PC-3 (cell line): ENCODE data around the gene MSI2. TPM values are rescaled to one million over a fixed set of nuclear protein-coding genes. Genes with fewer than 3 reads are reported as not detected.

ENCODE experiments used
- ATAC-seq: fragments of 200-7000 bp; cut with Tn5 transposase; 2 replicates; pipeline ENCODE4 v1.9.1; 2020; ENCODE audit warnings: mild to moderate bottlenecking, moderate library complexity
- BruUV-seq: library from RNA; stranded (reverse); fragments of 400-500 nt; replicated peaks from 2 replicates; lab custom pipeline; 2021; lab: Mats Ljungman, UMichigan
- CTCF ChIA-PET: fragments of 300-600 bp; sonication (Branson Sonifier 250); formaldehyde crosslinking; loops from one replicate; lab custom pipeline; 2022; ENCODE audit warnings: antibody characterized with exemption; lab: Charles Lee
- POLR2A ChIA-PET: fragments of 300-600 bp; sonication (Branson Sonifier 250); formaldehyde crosslinking; loops from one replicate; lab custom pipeline; 2022; ENCODE audit warnings: antibody characterized with exemption; ENCODE audit not compliant: unreplicated experiment; lab: Charles Lee
- DNase-seq: peaks from one replicate; pipeline ENCODE4 v3.0.0-alpha.2; 2015
- H2AFZ ChIP-seq: fragments of 300-600 bp; sonication (generic); 2 replicates; pipeline ENCODE4 v1.6.0; 2016; ENCODE audit warnings: antibody characterized with exemption, low read length
- H3F3A ChIP-seq: fragments of 300-600 bp; sonication (generic); one replicate; pipeline ENCODE4 v1.6.0; 2017; ENCODE audit warnings: antibody characterized with exemption, low read length, control low read depth, mild to moderate bottlenecking; ENCODE audit not compliant: unreplicated experiment
- H3K27ac ChIP-seq: fragments of 300-600 bp; sonication (generic); 2 replicates; pipeline ENCODE4 v1.5.1; 2016; ENCODE audit warnings: mild to moderate bottlenecking, low read length
- H3K27me3 ChIP-seq: fragments of 300-600 bp; sonication (generic); 2 replicates; pipeline ENCODE4 v1.6.1; 2016; ENCODE audit warnings: low read length, mixed read lengths
- H3K36me3 ChIP-seq: fragments of 300-600 bp; sonication (generic); 2 replicates; pipeline ENCODE4 v1.6.1; 2016; ENCODE audit warnings: low read depth, mixed run types, low read length, mixed read lengths
- H3K4me1 ChIP-seq: fragments of 300-600 bp; sonication (generic); 2 replicates; pipeline ENCODE4 v1.5.1; 2016; ENCODE audit warnings: low read length; ENCODE audit not compliant: insufficient read depth
- H3K4me2 ChIP-seq: fragments of 300-600 bp; sonication (generic); 2 replicates; pipeline ENCODE4 v1.6.0; 2016; ENCODE audit warnings: low read length
- H3K4me3 ChIP-seq: fragments of 300-600 bp; sonication (generic); 2 replicates; pipeline ENCODE4 v1.5.1; 2016; ENCODE audit warnings: mild to moderate bottlenecking, low read length, mixed read lengths
- H3K79me2 ChIP-seq: fragments of 300-600 bp; sonication (generic); 2 replicates; pipeline ENCODE4 v1.6.1; 2017; ENCODE audit warnings: low read length, mixed read lengths
- H3K9ac ChIP-seq: fragments of 300-600 bp; sonication (generic); 2 replicates; pipeline ENCODE4 v1.6.0; 2016; ENCODE audit warnings: mild to moderate bottlenecking, low read length
- H3K9me2 ChIP-seq: fragments of 300-600 bp; sonication (generic); replicated peaks from 2 replicates; pipeline ENCODE4 v1.6.1; 2016; ENCODE audit warnings: mixed run types, low read length, mixed read lengths
- H3K9me3 ChIP-seq: fragments of 300-600 bp; sonication (generic); 2 replicates; pipeline ENCODE4 v1.6.1; 2016; ENCODE audit warnings: low read length, mixed read lengths
- H4K20me1 ChIP-seq: fragments of 300-600 bp; sonication (generic); 2 replicates; pipeline ENCODE4 v1.6.1; 2016; ENCODE audit warnings: low read length, mixed read lengths
- CTCF ChIP-seq: fragments of 300-600 bp; sonication (generic); conservative IDR thresholded peaks from 2 replicates; pipeline ENCODE4 v1.5.1; 2017; ENCODE audit warnings: antibody characterized with exemption, low read depth, mild to moderate bottlenecking, low read length
- EZH2 ChIP-seq: fragments of 300-600 bp; sonication (generic); IDR thresholded peaks from one replicate; pipeline ENCODE4 v1.6.1; 2017; ENCODE audit warnings: antibody characterized with exemption, mild to moderate bottlenecking, low read length; ENCODE audit not compliant: unreplicated experiment
- EZH2phosphoT487 ChIP-seq: fragments of 300-600 bp; sonication (generic); IDR thresholded peaks from 2 replicates; pipeline ENCODE4 v1.6.1; 2018; ENCODE audit warnings: mild to moderate bottlenecking, antibody characterized with exemption, low read length, borderline replicate concordance
- intact Hi-C: fragments of 100-400 bp; cut with micrococcal nuclease; formaldehyde crosslinking; loops from 2 replicates; pipeline ENCODE4 v1.9.0; 2023
- total RNA-seq: library from RNA; depleted of rRNA; stranded (reverse); fragments of >200 nt; gene quantifications from 2 replicates; pipeline ENCODE4 v1.2.3, GENCODE V29; 2014

The MSI2 gene
- total RNA-seq, 1 experiment from 2014 or later = 54.7 TPM

- H3K27ac ChIP-seq = no peak overlapping the region
These were observed 251.5 kb downstream of the MSI2 start for GRCh38 chr17:57507828-57508227.

DNA sequence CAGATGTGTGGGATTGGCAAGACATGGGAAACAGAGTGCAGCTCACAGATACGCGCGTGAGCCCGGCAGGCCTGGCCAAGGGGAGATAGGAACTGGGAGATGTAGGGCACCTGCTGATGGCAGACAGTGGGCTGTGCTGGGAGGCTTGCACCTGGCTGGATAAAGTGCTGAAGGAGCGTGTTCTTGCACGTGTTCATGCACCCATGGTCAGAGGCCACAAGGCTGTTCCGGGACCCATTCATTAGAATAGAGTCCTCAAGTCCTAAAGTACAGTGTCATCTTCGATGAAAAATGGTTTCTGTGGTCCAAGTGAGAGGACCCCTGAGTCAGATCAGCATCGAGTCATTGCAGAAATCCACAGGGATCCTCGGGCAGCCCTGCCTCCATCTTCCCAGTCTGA, 252.3 kb downstream of the MSI2 start:
- no peak overlapping the region for H3K4me2 ChIP-seq
- H3K27ac ChIP-seq = no peak overlapping the region
- ChIA-PET POLR2A (no interaction called here), CTCF (no interaction called here)
- H3K79me2 ChIP-seq = no peaks in the 10 kb centered on the region
- no peaks in the 10 kb centered on the region for H3K36me3 ChIP-seq
- no peaks in the 10 kb centered on the region for H3K9me2 ChIP-seq
- no peak overlapping the region for H3K9ac ChIP-seq
- H4K20me1 ChIP-seq = no peaks in the 10 kb centered on the region
- no peaks in the 10 kb centered on the region for H3K4me1 ChIP-seq
- no peaks in the 10 kb centered on the region for H3F3A ChIP-seq
- TF ChIP-seq CTCF (no peak), EZH2 (no peak), EZH2phosphoT487 (no peak)
- no peak for ATAC-seq
- BruUV-seq = no TSS peak
- no peaks in the 10 kb centered on the region for H3K9me3 ChIP-seq
- no peaks in the 10 kb centered on the region for H3K27me3 ChIP-seq
- no peak overlapping the region for H2AFZ ChIP-seq
- intact Hi-C loops = no loop called here
- DNase-seq = no peak
- H3K4me3 ChIP-seq = no peak overlapping the region

More at GRCh38 chr17:57507828-57508227, 251.5 kb downstream of the MSI2 start:
- H2AFZ ChIP-seq = no peak overlapping the region
- DNase-seq (no peak), ATAC-seq (no peak)
- no peak overlapping the region for H3K4me2 ChIP-seq
- no peaks in the 10 kb centered on the region for H4K20me1 ChIP-seq
- H3K36me3 ChIP-seq = no peaks in the 10 kb centered on the region
- H3K9me2 ChIP-seq = no peaks in the 10 kb centered on the region
- no TSS peak for BruUV-seq
- H3K27me3 ChIP-seq = no peaks in the 10 kb centered on the region
- no peaks in the 10 kb centered on the region for H3K79me2 ChIP-seq
- H3F3A ChIP-seq = no peaks in the 10 kb centered on the region
- no peaks in the 10 kb centered on the region for H3K4me1 ChIP-seq
- H3K4me3 ChIP-seq = no peak overlapping the region
- no peaks in the 10 kb centered on the region for H3K9me3 ChIP-seq
- no peak overlapping the region for H3K9ac ChIP-seq
- ChIA-PET CTCF (no interaction called here), POLR2A (no interaction called here)
- TF ChIP-seq CTCF (no peak), EZH2 (no peak), EZH2phosphoT487 (no peak)
- intact Hi-C loops = no loop called here

DNA sequence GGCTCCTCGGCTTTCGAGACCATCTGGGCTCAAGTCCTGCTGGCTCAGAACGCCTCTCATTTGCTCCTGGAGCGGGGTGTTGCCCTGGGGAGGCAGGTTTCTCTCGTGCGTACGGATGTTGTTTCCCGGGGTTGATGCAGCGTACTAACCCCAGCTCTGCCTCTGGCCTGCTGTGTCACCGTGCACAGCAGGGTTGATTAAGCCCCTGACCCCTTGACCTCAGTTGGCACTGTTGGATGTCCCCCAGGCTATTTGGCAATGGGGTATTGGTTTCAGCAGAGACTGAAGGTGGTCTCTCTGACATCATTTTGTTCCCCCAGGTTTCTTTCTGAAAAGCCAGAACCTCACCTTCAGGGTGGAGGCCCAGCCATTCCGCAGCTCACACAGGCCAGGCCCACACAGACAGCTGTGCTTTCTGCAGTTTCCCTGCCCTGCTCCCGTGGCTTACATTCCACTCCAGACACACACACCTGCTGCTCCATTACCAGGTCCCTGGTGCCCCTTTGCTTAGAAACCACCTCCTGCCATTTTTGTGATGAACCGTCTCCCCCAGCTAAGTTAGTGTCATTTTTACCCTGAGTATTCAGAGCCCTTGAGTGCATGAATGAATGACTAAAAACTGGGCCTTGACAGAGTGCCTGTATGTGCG, 255.3 kb downstream of the MSI2 start:
- H2AFZ ChIP-seq = no peak overlapping the region
- H3K27me3 ChIP-seq = no peaks in the 10 kb centered on the region
- peaks cover 8% of the 10 kb centered on the region; the same call in 1 of the 2 replicates for H3K4me1 ChIP-seq
- no peak overlapping the region for H3K27ac ChIP-seq
- H4K20me1 ChIP-seq = no peaks in the 10 kb centered on the region
- H3F3A ChIP-seq = no peaks in the 10 kb centered on the region
- ChIA-PET POLR2A (no interaction called here), CTCF (no interaction called here)
- no peaks in the 10 kb centered on the region for H3K79me2 ChIP-seq
- H3K9me2 ChIP-seq = no peaks in the 10 kb centered on the region
- no peak overlapping the region for H3K4me2 ChIP-seq
- H3K9me3 ChIP-seq = no peaks in the 10 kb centered on the region
- H3K36me3 ChIP-seq = no peaks in the 10 kb centered on the region
- BruUV-seq = no TSS peak
- TF ChIP-seq CTCF (no peak), EZH2 (no peak), EZH2phosphoT487 (no peak)
- intact Hi-C loops = loop anchor here (10.0 kb wide), 1 partner anchor 137 kb away; no protein-coding TSS in a partner anchor
- DNase-seq (no peak), ATAC-seq (no peak)
- no peak overlapping the region for H3K9ac ChIP-seq
- H3K4me3 ChIP-seq = no peak overlapping the region
